ENCODE results near the gene GPAT3.

DNA sequence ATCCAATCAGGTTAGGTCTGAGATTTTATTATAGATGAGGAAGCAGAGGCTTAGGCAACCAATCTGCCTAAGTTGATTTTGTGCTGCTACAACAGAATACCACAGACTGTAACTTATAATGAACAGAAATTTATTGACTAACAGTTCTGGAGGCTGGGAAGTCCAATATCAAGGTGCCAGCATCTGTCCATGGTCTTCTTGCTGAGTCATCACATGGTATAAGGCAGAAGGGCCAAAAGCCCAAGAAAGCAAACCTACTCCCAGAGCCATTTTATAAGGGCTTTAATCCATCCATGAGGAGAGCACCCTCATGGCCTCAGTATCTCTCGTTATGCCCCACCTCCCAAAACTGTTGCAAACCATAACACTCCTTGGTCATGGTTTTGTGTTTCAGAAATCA is 55.8 kb downstream of the GPAT3 start:
- TF ChIP-seq CTCF (IDR thresholded peaks at IDR 0.05) (no peak), POLR2A (IDR thresholded peaks at IDR 0.05) (no peak)

Measured in testis (tissue), 2 donors.